ENCODE measurements around the gene TMEM151B.
A peak's percentile ranks its signal among the peaks of the same experiment; 100 is the strongest.
"Not testable (repeated sequence)": the region's sequence is repeated elsewhere in the genome, so short reads cannot be mapped to it uniquely, and the experiment has no call there.

Gene TMEM151B

GRCh38 chr6:44311304-44311703, 41.1 kb downstream of the TMEM151B start:
- no peak for DNase-seq (ENCODE audit: insufficient read length, low spot score)
- TF ChIP-seq, protein P1, sequence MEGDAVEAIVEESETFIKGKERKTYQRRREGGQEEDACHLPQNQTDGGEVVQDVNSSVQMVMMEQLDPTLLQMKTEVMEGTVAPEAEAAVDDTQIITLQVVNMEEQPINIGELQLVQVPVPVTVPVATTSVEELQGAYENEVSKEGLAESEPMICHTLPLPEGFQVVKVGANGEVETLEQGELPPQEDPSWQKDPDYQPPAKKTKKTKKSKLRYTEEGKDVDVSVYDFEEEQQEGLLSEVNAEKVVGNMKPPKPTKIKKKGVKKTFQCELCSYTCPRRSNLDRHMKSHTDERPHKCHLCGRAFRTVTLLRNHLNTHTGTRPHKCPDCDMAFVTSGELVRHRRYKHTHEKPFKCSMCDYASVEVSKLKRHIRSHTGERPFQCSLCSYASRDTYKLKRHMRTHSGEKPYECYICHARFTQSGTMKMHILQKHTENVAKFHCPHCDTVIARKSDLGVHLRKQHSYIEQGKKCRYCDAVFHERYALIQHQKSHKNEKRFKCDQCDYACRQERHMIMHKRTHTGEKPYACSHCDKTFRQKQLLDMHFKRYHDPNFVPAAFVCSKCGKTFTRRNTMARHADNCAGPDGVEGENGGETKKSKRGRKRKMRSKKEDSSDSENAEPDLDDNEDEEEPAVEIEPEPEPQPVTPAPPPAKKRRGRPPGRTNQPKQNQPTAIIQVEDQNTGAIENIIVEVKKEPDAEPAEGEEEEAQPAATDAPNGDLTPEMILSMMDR (IDR thresholded peaks at IDR 0.05; ENCODE audit: insufficient read depth, missing control alignments): no peak
- FAIRE-seq: no peak

GRCh38 chr6:44311767-44312166, 41.5 kb downstream of the TMEM151B start:
- TF ChIP-seq, protein P1 (IDR thresholded peaks at IDR 0.05; ENCODE audit: insufficient read depth, missing control alignments): no peak
- DNase-seq (ENCODE audit: insufficient read length, low spot score) (no peak), FAIRE-seq (no peak)

DNA sequence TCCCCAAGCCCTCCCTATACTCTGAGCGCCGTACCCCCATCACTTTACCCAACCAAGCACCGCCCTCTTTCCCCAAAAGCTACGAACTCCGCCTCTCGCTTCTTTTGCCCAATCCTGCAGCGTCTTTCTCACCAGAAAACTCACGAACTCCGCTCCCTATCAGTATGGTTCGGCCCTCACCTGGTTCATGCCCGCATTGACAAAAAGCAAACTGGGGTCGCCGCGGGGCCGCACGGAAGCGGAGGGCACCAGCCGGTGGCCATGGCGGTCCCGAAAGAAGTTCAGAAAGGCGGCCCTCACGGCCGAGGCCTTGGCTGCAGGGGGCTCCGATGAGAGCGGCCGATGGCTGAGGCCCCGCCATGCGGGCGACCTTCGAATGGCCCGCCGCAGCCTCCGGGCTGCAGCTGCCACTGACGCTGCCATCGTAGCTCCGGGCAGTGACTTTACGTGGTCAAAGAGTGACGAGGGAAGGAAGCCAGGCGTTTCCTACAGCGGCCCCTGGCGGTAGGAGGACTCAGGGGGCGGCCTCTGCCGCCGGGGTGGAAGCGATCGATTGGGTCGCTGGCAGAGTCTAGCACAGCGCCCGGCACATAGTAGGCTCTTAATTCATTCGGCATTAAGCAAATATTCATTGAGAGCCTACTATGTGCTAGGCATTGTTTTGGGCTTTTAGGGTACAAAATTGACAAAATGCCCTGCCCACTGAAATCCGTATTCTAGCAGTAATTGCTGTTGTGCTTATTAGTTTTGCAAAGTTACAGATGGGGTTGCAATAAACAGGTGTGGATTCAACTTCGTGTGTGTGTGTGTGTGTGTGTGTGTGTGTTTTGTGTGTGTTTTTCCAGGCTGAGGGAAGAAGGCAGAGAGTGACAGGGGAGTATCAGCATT, 42.9 kb downstream of the TMEM151B start, which contains the start of gene AARS2:
Gene AARS2 (minus strand): TSS at position 447 of the 888 bp plus-strand sequence. CDS start 24 bp downstream, at position 423.
- TF ChIP-seq, protein P1 (IDR thresholded peaks at IDR 0.05; ENCODE audit: insufficient read depth, missing control alignments): peak; percentile 91
- FAIRE-seq: no peak

DNA sequence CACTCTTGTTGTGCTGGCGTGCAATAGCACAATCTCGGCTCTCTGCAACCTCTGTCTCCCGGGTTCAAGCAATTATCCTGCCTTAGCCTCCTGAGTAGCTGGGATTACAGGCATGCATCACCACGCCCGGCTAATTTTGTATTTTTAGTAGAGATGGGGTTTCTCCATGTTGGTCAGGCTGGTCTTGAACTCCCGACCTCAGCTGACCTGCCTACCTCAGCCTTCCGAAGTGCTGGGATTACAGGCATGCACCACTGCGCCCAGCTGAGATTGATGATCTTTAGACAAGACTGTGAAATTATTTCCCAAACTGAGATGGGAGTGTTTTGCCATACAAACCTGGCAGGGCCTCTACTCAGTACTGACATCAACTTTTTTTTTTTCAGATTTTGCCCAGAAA, 44.4 kb downstream of the TMEM151B start:
- not testable (repeated sequence) for FAIRE-seq; DNase-seq (ENCODE audit: insufficient read length, low spot score)

More for the DNA sequence above, 42.9 kb downstream of the TMEM151B start, which contains the start of gene AARS2:
- DNase-seq (ENCODE audit: insufficient read length, low spot score): peak; percentile 63

- FAIRE-seq (no peak), DNase-seq (ENCODE audit: insufficient read length, low spot score) (no peak)
- TF ChIP-seq, protein P1 (IDR thresholded peaks at IDR 0.05; ENCODE audit: insufficient read depth, missing control alignments): no peak
These were observed 45.3 kb downstream of the TMEM151B start for GRCh38 chr6:44315516-44315915.

- no peak for FAIRE-seq
- no peak for DNase-seq (ENCODE audit: insufficient read length, low spot score)
- TF ChIP-seq, protein P1 (IDR thresholded peaks at IDR 0.05; ENCODE audit: insufficient read depth, missing control alignments): no peak
These were observed 45.7 kb downstream of the TMEM151B start for GRCh38 chr6:44315951-44316350.

GRCh38 chr6:44316481-44316880, 46.2 kb downstream of the TMEM151B start:
- TF ChIP-seq, protein P1 (IDR thresholded peaks at IDR 0.05; ENCODE audit: insufficient read depth, missing control alignments): no peak
- FAIRE-seq: no peak
- DNase-seq (ENCODE audit: insufficient read length, low spot score): no peak

DNA sequence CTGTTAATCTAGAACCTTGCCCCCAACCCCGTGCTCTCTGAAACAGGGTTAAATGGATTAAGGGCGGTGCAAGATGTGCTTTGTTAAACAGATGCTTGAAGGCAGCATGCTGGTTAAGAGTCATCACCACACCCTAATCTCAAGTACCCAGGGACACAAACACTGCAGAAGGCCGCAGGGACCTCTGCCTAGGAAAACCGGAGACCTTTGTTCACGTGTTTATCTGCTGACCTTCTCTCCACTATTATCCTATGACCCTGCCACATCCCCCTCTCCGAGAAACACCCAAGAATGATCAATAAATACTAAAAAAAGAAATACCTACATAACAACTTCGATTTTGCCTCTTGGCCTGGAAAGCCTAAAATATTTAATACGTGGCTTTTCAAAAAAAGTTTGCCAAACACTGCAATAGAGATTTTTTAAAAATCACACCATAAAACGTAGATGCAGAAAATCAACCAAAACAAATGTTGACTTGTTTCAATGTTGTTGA, 46.9 kb downstream of the TMEM151B start:
- not testable (repeated sequence) for DNase-seq (ENCODE audit: insufficient read length, low spot score); FAIRE-seq
